ENCODE results near the gene RUBCN. TPM values are rescaled to one million over a fixed set of nuclear protein-coding genes. Genes with fewer than 3 reads are reported as not detected.
"Not testable (repeated sequence)": the region's sequence is repeated elsewhere in the genome, so short reads cannot be mapped to it uniquely, and the experiment has no call there.

RUBCN gene
- total and polyA plus RNA-seq, 11 donors: 14.9 to 53.4 (median 36.9) TPM

- TF ChIP-seq POLR2A (IDR thresholded peaks at IDR 0.05) (no peak), CTCF (IDR thresholded peaks at IDR 0.05) (no peak)
- ATAC-seq (peak in 1 of 4 donors; percentile 1), DNase-seq (no peak)
- Histone ChIP-seq H3K36me3 (peaks cover 0 to 8% (median 0%) of the 10 kb centered on the region in 9 donors), H3K27me3 (no peaks in the 10 kb centered on the region), H3K27ac (peak overlapping the region in 11 of 12 donors; percentile 47 to 94 (median 89)), H3K4me1 (peaks cover 4 to 34% (median 17%) of the 10 kb centered on the region in 12 donors), H3K4me3 (peak overlapping the region; percentile 30 to 99 (median 90)), H3K9me3 (no peaks in the 10 kb centered on the region)
- 0 to 2% (median 0%) methylated on average over 6 of the region's 6 CpGs for WGBS, 4 donors
- intact Hi-C loops (cut with DNase I): loop anchor here in 1 of 10 donors (2.0 kb wide), 1 partner anchor 24 kb away; no protein-coding TSS in a partner anchor
Measured at GRCh38 chr3:197737319-197737649, 580 bp upstream of the RUBCN start.

DNA sequence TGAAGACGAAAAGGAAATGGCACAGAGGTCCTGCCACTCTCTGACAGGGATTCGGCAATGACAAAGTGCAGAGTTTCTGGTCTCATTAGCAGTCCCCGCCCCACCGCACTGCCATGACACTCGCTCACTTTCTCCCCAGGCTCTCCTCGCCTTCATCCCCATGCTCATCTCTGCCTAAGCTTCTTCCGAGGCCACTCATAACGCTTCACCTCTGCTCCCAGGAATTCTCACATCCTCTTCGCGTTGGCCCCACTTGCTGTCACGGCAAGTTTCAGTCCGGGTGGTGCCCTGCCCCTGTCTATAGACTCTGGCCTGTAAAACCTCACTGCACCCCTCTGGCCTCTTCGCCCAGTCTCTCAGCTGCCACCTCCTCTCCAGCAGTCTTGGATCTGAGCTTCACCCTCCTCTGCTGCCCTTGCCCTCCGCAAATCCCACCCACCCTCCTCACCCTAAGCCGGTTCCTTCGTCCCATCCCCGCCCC is 654 bp downstream of the RUBCN start:
- intact Hi-C loops (cut with DNase I): loop anchor here in 2 of 10 donors (1.0 to 2.0 kb wide), 2 partner anchors 23 to 24 kb away; no protein-coding TSS in a partner anchor
- no peaks in the 10 kb centered on the region for H3K9me3 ChIP-seq
- peak overlapping the region; percentile 84 to 99 (median 92) for H3K4me3 ChIP-seq
- DNase-seq (peak in 3 of 5 donors; percentile 39 to 62 (median 40)), ATAC-seq (peak in 3 of 4 donors; percentile 14 to 17 (median 16))
- H3K27ac ChIP-seq: peak overlapping the region; percentile 61 to 94 (median 89)
- 1 to 2% (median 2%) methylated on average over 17 of the region's 17 CpGs for WGBS, 4 donors
- H3K27me3 ChIP-seq: no peaks in the 10 kb centered on the region
- peaks cover 4 to 34% (median 17%) of the 10 kb centered on the region in 12 donors for H3K4me1 ChIP-seq
- TF ChIP-seq CTCF (IDR thresholded peaks at IDR 0.05): no peak
- no peak for TF ChIP-seq POLR2A (IDR thresholded peaks at IDR 0.05)
- peaks cover 0 to 8% (median 0%) of the 10 kb centered on the region in 9 donors for H3K36me3 ChIP-seq

- ATAC-seq (no peak), DNase-seq (no peak)
- Histone ChIP-seq H3K36me3 (peaks cover 0 to 8% (median 0%) of the 10 kb centered on the region in 9 donors), H3K9me3 (no peaks in the 10 kb centered on the region), H3K27me3 (no peaks in the 10 kb centered on the region), H3K27ac (peak overlapping the region in 4 of 12 donors; percentile 4 to 94 (median 50)), H3K4me1 (peaks cover 4 to 34% (median 17%) of the 10 kb centered on the region in 12 donors), H3K4me3 (peak overlapping the region in 3 of 12 donors; percentile 84 to 99 (median 87))
- intact Hi-C loops (cut with DNase I): no loop called here
- no peak for TF ChIP-seq CTCF (IDR thresholded peaks at IDR 0.05)
- no peak for TF ChIP-seq POLR2A (IDR thresholded peaks at IDR 0.05)
- 87 to 91% (median 88%) methylated on average over 7 of the region's 7 CpGs for WGBS, 4 donors
Measured at GRCh38 chr3:197734667-197735318, 1.9 kb downstream of the RUBCN start.

- Histone ChIP-seq H3K27ac (no peak overlapping the region), H3K4me3 (no peak overlapping the region), H3K9me3 (no peaks in the 10 kb centered on the region), H3K27me3 (no peaks in the 10 kb centered on the region), H3K4me1 (peaks cover 4 to 33% (median 17%) of the 10 kb centered on the region in 12 donors), H3K36me3 (peaks cover 0 to 8% (median 0%) of the 10 kb centered on the region in 9 donors)
- DNase-seq (no peak), ATAC-seq (no peak)
- WGBS, 4 donors: 94 to 97% (median 96%) methylated on average over 4 of the region's 4 CpGs
- TF ChIP-seq POLR2A (IDR thresholded peaks at IDR 0.05) (no peak), CTCF (IDR thresholded peaks at IDR 0.05) (no peak)
- intact Hi-C loops (cut with DNase I): no loop called here
Measured at GRCh38 chr3:197733042-197733441, 3.7 kb downstream of the RUBCN start.

DNA sequence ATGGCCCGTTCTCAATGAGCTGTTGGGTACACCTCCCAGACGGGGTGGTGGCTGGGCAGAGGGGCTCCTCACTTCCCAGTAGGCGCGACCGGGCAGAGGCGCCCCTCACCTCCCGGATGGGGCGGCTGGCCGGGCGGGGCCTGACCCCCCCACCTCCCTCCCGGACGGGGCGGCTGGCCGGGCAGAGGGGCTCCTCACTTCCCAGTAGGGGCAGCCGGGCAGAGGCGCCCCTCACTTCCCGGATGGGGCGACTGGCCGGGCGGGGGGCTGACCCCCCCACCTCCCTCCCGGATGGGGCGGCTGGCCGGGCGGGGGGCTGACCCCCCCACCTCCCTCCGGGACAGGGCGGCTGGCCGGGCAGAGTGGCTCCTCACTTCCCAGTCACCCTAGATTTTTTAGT is 5.2 kb downstream of the RUBCN start:
- H3K4me3 ChIP-seq; intact Hi-C loops (cut with DNase I); ATAC-seq; H3K9me3 ChIP-seq; H3K27me3 ChIP-seq; H3K27ac ChIP-seq; DNase-seq; H3K36me3 ChIP-seq: not testable (repeated sequence)
- WGBS, 4 donors: 96% methylated on average over 25 to 27 of the region's 27 CpGs
- peaks cover 0 to 24% (median 11%) of the 10 kb centered on the region in 12 donors for H3K4me1 ChIP-seq

DNA sequence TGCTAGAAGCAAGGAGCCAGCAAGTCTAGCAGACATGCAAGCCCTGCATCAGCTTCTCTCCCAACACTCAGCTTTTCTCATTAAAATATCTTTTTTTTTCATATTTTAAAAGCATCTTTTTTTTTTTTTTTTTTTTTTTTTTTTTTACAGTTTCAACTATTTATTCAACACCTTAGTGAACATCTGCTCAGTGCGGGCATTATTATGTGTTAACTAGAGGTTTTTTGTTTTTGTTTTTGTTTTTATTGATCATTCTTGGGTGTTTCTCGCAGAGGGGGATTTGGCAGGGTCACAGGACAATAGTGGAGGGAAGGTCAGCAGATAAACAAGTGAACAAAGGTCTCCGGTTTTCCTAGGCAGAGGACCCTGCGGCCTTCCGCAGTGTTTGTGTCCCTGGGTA is 5.9 kb downstream of the RUBCN start:
- WGBS, 4 donors: 90 to 98% (median 94%) methylated on average over 2 to 5 of the region's 5 CpGs
- H3K4me1 ChIP-seq: peaks cover 0 to 22% (median 10%) of the 10 kb centered on the region in 12 donors
- H3K9me3 ChIP-seq; H3K4me3 ChIP-seq; intact Hi-C loops (cut with DNase I); ATAC-seq; DNase-seq; H3K27me3 ChIP-seq; H3K27ac ChIP-seq; H3K36me3 ChIP-seq: not testable (repeated sequence)

Measured in heart left ventricle (tissue), 16 donors.